GM19438 (cell line): ENCODE measurements around the gene ROBO1.

Source experiments
- ATAC-seq: cut with Tn5 transposase; IDR thresholded peaks from one replicate; pipeline ENCODE4 v1.9.1; 2021; ENCODE audit warnings: low read depth; ENCODE audit not compliant: unreplicated experiment

The ROBO1 gene

GRCh38 chr3:78867409-78868372 is 900.1 kb downstream of the ROBO1 start:
- no peak for ATAC-seq

- ATAC-seq: no peak
Measured at GRCh38 chr3:78863306-78864203, 904.2 kb downstream of the ROBO1 start.

- ATAC-seq: no peak
Measured at GRCh38 chr3:78861156-78861555, 906.6 kb downstream of the ROBO1 start.

GRCh38 chr3:78860567-78860966 is 907.2 kb downstream of the ROBO1 start:
- ATAC-seq: no peak

GRCh38 chr3:78858910-78859309 is 908.9 kb downstream of the ROBO1 start:
- ATAC-seq: no peak

- no peak for ATAC-seq
Measured at GRCh38 chr3:78858174-78858573, 909.6 kb downstream of the ROBO1 start.

GRCh38 chr3:78857494-78858111 is 910.2 kb downstream of the ROBO1 start:
- ATAC-seq: no peak

GRCh38 chr3:78856164-78856563 is 911.6 kb downstream of the ROBO1 start:
- ATAC-seq: no peak

GRCh38 chr3:78855190-78855589 is 912.6 kb downstream of the ROBO1 start:
- ATAC-seq: no peak

GRCh38 chr3:78848392-78849288 is 919.2 kb downstream of the ROBO1 start:
- no peak for ATAC-seq

GRCh38 chr3:78847603-78848002 is 920.2 kb downstream of the ROBO1 start:
- no peak for ATAC-seq

GRCh38 chr3:78847203-78847602 is 920.6 kb downstream of the ROBO1 start:
- no peak for ATAC-seq

- no peak for ATAC-seq
Measured at GRCh38 chr3:78846718-78847117, 921.1 kb downstream of the ROBO1 start.

GRCh38 chr3:78845605-78846004 is 922.2 kb downstream of the ROBO1 start:
- ATAC-seq: no peak

- no peak for ATAC-seq
Measured at GRCh38 chr3:78844307-78844706, 923.5 kb downstream of the ROBO1 start.

GRCh38 chr3:78839693-78840092 is 928.1 kb downstream of the ROBO1 start:
- no peak for ATAC-seq

- no peak for ATAC-seq
Measured at GRCh38 chr3:78838362-78838761, 929.4 kb downstream of the ROBO1 start.

GRCh38 chr3:78834910-78835309 is 932.9 kb downstream of the ROBO1 start:
- no peak for ATAC-seq

GRCh38 chr3:78832785-78833204 is 935.0 kb downstream of the ROBO1 start:
- no peak for ATAC-seq

GRCh38 chr3:78831446-78831972 is 936.3 kb downstream of the ROBO1 start:
- ATAC-seq: no peak
